ENCODE data around the gene COPZ1. TPM values are rescaled to one million over a fixed set of nuclear protein-coding genes. Genes with fewer than 3 reads are reported as not detected.
"Not testable (repeated sequence)": the region's sequence is repeated elsewhere in the genome, so short reads cannot be mapped to it uniquely, and the experiment has no call there.

COPZ1 gene
- polyA plus RNA-seq, 4 donors, result 214 to 236 (median 220) TPM

DNA sequence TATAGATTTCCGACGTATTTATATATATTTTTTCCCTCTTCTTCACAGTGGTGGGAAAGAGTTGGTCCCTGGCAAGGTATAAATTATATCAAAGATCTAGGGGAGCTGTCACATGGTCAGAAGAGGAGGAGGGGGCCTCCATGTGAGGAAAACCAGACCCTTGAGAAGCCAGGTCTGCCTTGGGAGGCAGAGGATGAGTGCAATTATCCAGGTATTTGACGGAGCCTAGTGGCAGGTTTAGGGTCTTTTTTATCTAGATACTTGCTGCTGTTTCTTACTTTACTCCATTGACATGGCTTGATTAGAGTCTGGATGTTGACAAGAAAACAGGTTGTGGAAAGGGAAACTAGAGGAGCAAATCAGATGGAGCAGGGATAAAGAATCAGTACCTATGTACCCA lies 5.5 kb downstream of the COPZ1 start:
- no peak for DNase-seq (ENCODE audit: low read depth in 4 of 4, low spot score in 3 of 4)

DNA sequence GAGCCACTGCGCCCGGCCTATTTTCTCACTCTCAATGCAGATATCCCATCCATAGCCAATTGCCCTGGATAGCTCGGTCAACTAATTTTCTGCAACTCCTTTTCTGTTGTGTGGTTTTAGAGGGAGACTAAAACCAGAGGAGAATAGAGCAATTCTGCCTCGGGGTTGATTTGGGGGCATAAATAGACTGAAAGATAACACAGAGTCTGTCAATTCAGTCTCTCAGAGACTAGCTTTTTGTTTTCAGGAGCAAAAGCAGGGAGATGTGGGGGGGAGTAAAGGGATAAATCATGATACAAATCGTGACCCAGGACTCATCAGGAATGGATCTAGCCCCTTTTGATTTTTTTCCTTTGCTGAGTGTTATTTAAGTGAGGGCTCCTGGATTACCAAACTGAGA lies 6.5 kb downstream of the COPZ1 start:
- no peak for DNase-seq (ENCODE audit: low read depth in 4 of 4, low spot score in 3 of 4)

DNA sequence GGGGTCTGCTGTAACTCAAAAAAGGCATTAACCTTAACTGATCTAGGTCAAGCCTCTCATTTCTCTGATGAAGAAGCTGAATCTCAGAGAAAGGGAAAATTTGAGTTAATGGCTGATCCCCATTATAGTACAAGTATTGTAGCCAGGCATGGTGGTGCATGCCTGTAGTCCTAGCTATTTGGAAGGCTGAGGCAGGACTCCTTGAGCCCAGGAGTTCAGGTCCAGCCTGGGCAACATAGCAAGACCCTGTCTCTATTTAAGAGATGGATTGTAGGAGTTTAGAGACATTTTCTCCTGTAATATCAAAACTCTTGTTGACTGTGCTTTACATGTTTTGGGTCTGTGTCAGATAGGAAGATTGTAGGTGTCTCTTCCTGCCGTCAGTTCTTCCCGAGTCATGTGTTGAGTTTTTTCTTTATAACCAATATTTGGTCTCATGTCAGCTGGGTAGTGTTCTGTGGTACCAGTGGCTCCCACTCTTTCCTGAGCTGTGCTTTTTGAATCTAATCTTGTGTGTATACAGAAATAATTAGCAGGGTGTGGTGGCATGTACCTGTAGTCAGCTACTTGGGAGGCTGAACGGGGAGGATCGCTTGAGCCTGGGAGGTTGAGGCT lies 8.6 kb downstream of the COPZ1 start:
- no peak for DNase-seq (ENCODE audit: low read depth in 4 of 4, low spot score in 3 of 4)

DNA sequence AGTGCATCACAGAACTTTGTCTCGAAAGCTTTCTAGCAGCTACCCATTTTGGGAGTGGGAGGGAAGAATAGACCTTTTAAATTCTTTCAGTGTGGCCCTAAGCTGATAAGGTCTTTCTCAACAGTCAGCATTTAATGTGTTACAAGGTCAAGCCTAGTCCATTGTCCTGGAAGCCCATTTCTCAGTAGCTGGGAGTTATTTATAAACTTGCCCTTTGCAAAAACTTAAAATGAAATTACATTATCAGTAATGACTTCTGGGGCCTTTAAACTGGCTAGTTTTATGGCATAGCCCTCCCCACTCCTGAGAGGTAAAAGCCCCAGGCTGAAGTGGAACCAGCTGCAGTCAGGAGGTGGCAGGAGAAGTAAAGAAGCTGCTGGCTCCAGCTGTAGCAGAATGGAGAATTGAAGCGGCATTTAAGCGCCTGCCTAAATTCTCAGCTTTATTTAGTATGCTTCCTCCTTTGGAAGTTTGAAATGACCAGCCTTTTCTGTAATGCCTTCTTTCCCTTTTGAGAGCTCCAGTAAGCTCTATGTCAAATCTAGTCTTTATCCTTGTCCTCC lies 12.4 kb downstream of the COPZ1 start:
- DNase-seq (ENCODE audit: low read depth in 4 of 4, low spot score in 3 of 4), result no peak

DNA sequence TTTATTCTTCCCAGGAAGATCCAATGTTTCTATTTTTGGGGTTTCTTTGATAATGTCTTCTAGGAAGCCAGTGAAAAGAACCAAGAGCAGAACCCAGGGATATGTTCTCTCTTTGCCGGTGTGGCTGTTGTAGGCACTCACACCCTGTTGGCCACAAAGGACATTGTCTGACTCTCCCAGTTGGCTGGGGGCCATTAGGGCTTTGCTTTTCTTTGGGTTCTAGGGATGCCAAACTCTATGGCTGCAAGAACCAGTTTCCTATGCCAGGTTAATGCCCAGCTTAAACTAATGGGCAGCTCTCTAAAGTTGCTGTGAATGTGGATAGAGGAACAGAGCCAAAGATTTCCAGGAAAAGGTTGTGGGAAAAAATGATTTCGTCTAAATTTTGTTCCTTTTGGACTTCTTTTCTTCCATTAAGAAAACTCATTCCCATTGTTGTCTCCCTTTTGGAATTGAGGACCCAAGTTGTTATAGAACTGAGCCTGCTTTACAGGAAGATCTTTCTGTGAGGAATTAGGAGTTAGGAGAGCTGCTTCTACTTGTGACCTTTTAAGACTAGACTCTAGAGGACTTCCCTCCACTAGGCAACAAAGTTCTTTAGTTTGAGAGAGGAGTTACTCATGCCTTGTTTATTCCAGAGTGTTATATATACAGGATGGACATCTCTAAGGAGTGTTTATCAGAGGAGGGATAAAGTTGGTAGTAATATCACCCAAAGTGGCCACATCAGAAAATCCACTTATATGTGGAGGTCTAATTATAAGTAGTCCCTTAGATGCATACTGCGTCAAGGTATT lies 13.1 kb downstream of the COPZ1 start:
- DNase-seq (ENCODE audit: low read depth in 4 of 4, low spot score in 3 of 4), result no peak

DNA sequence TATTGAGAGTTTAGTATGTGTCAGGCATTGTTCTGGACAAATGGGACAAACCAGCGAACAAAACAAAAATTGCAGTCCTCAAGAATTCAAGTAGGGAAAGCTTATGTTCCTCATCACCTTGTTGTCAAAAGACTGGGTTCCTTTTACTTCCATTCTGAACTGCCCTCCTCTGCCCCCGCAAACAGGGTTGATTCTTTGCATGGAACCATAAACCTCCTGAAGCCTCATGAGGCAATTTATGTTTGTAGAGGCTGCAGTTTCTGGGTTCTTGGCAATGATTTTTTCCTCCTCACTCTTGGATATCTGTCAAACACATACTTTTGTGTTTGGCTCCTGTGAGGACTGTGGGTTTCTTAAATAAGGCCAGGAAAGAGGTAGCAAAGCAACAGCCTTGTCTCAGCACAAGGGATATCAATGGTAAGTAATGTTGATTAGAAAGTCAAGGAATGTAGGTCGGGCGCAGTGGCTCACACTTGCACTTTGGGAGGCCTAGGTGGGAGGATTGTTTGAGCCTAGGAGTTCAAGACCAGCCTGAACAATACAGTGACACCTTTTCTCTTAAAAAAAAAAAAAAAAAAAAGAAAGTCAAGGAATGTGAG lies 13.9 kb downstream of the COPZ1 start:
- DNase-seq (ENCODE audit: low read depth in 4 of 4, low spot score in 3 of 4), result no peak

DNA sequence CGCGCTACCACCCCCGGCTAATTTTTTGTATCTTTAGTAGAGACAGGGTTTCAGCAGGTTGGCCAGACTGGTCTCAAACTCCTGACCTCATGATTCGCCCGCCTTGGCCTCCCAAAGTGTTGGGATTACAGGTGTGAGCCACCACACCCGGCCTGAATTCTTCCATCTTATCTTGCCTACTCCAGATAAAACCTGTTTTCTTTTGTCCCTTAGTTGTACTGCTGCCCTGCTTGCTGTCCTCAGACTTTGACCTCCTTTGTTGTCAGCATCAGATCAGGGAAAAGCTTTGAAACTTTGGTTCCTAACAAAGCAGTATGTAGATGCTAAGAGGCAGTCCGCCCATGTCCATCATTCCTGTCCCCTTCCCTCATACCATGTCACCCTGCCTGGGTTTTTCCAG lies 15.9 kb downstream of the COPZ1 start:
- DNase-seq (ENCODE audit: low read depth in 4 of 4, low spot score in 3 of 4), result no peak

DNA sequence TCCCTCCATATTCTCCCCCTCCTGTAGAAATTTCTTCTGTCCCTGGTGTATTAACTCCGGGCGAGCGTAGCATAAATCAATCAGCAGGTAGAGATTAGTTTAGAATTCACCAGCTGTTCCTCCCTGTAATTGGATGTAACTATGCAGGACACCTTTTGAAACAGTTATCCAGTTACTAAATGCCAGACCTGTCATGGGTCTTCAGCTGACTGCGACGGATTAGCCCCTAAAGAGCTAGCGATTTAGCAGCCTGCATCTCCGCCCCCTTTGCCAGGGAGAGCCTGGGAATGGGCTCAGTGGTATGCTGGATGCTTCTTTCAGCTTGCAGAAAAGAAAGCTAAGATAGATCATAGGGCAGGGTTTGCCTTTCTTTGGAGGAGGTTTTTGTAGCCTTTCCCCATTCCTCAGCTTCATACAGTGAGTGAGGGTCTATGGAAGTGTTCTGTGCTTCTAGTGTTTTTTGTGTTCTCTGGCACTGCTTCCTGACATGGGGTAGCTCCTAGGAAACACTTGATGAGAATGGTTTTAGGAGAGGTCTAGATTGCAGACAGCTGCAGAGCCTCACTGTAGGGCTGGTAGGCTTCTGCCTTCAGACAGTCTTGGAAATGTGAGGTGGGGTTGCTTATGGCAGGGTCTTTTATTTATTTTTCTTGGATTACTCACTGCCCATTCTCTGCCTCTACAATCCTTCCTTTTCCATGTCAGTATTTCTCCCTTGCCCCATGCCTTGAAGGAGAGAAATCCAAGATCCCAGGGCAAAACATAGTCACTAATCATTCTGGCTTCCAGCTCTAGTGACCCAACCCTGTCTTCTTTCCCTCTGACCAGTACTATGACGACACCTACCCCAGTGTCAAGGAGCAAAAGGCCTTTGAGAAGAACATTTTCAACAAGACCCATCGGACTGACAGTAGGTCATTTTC lies 16.7 kb downstream of the COPZ1 start:
- no peak for DNase-seq (ENCODE audit: low read depth in 4 of 4, low spot score in 3 of 4)

DNA sequence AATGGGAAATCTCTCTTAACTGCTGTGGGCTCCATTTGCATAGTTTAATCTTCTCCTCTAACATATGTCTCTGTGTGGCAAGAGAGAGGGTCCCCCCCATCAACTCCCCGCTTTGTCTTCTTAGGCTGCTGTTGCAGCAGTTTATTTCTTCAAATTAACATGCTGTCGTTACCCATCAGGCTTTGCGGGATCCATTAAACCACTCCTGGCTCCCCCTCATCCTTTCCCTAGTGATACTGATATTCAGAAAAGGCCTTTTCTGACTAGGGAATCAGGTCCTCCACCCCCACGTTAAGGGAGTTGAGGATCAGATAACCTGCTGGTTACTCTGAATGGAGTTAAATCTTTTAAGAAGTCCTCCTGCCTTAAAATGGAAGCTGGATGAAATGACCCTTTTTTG lies 24.1 kb downstream of the COPZ1 start:
- no peak for DNase-seq (ENCODE audit: low read depth in 4 of 4, low spot score in 3 of 4)

DNA sequence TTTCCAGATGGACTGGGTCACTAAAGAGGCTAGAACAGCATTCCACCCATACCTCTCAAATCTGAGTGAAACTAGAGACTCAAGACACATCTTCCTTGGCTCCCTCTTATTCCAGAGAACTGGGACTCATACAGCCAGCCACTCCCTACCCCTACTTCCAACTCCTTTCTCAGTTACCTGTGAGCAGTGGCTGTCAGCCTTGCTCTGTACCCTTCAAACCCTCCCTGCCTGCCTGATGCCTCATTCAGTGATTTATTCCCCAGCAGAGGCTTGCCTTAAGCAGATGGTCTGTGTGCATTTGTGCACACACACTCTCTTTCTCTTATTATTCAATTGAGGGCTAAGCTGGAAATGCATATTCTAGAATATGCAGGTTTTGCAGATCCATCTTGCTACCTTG lies 24.7 kb downstream of the COPZ1 start:
- DNase-seq (ENCODE audit: low read depth in 4 of 4, low spot score in 3 of 4), result no peak

DNA sequence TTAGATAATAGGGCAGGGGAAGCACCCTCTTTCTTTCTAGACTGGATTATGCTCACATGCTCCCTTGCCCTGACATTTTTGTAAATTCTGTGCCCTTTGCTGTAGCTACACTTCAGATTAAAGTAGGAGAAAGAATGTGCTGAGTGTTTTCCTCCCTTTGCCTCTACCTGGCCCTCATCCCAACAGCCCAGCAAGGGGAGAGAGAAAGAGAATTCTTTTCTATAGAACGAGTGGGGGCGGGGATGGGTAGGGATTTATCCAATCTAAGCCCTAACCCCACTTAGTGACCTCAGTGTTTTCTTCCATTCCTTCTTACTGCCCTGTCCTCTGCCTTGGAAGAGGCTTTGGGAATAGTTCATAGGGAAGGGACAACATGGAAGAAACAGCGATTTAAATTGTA lies 25.8 kb downstream of the COPZ1 start:
- no peak for DNase-seq (ENCODE audit: low read depth in 4 of 4, low spot score in 3 of 4)

DNA sequence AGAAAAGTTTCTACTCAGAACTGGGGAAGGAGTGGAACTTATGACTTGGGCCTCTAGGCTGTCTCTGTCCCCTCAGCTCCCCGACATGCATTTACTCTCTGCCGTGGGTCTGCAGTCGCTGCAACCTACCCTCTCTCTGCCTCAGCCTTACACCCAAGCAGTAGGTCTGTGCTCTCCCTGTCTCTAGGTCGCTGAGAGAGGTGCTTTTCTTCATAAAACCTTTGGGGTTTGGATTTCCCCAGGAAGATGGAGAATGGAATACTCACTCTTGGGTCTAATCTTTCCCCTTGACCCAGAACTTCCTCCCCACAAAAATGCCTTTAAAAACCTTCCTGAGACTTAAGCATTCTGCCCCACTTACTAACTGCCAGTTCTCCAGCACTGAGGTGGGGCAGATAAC lies 26.4 kb downstream of the COPZ1 start:
- DNase-seq (ENCODE audit: low read depth in 4 of 4, low spot score in 3 of 4), result no peak

DNA sequence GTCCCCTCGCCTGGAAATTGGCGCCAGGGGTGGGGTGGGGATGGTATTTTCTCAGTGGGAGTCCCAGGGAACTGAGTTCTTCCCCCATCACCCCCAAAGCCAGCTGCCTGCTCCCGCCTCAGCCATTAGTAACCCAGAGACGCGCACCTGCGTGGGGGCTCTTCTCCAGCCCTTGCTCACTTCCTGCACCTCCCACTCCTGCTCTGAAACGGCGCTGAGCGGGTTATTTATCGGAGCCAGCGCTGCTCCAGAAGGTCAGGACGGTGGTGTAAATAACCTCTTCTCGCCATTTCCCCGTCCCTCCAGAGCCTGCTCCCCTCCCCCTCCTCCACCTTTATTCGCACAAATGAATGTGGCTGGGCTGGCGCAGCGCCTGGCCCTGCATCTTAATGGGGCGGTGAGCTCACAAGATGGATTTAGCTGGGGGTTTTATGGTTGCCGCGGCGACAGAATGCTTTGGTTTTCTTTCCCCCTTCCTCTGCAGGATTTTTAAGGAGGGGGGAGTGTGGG lies 27.1 kb downstream of the COPZ1 start:
- peak in 3 of 4 donors; percentile 74 to 84 (median 78) for DNase-seq (ENCODE audit: low read depth in 4 of 4, low spot score in 3 of 4)

DNA sequence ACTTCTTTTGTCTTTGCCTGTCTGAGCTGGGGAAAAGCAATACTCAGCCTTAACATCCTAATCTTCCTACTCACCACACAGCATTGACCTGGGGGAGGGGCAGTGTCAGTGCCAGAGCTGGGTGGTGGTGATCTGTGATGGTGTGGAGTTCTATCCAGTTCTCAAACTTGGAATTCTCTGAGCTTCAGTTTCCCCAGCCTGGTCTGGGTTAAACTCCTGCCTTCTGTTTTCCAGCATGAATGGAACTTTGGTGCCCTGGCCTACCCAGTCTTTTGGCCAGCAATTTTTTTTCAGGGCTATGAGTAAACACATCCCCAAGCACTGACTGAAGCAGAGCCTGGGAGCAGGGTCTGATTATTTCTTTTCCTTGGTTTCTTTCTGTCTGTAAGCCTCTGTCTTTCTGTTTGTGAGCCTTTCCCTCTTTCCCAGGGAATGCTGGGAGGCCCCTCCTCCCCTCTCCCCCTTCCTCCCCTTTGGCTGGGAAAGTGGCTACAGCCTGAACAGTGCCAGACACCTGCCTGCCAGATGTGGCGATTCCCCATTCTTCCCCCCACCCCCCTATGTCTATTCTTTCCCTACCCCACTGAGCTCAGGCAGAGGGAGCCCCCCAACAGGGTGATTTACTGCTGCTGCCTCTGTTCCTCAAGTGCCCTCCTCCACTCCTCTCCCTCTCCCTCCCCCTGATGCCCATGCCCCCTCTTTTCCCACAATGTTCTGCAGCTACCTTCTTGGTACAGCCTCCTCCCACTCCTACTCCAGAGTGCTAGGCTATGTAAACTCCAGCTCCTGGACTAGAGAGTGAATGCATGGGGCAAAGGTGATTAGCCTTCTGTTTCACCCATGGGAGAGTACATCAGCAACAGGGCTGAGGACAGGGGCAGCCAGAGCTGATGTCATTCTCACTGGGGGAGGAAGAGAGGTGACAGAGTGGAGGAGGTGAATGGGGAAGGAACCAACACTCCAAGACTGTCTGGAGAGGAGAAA lies 28.3 kb downstream of the COPZ1 start:
- DNase-seq (ENCODE audit: low read depth in 4 of 4, low spot score in 3 of 4), result no peak

DNA sequence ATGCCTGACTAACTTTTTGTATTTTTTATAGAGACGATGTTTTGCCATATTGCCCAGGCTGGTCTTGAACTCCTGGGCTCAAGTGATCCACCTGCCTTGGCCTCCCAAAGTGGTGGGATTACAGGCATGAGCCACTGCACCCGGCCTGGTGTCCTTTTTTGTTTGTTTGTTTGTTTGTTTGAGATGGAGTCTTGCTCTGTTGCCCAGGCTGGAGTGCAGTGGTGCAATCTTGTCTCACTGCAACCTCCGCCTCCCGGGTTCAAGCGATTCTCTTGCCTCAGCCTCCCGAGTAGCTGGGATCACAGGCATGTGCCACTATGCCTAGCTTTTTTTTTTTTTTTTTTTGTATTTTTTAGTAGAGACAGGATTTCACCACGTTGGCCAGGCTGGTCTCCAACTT lies 29.3 kb downstream of the COPZ1 start:
- not testable (repeated sequence) for DNase-seq (ENCODE audit: low read depth in 4 of 4, low spot score in 3 of 4)

DNA sequence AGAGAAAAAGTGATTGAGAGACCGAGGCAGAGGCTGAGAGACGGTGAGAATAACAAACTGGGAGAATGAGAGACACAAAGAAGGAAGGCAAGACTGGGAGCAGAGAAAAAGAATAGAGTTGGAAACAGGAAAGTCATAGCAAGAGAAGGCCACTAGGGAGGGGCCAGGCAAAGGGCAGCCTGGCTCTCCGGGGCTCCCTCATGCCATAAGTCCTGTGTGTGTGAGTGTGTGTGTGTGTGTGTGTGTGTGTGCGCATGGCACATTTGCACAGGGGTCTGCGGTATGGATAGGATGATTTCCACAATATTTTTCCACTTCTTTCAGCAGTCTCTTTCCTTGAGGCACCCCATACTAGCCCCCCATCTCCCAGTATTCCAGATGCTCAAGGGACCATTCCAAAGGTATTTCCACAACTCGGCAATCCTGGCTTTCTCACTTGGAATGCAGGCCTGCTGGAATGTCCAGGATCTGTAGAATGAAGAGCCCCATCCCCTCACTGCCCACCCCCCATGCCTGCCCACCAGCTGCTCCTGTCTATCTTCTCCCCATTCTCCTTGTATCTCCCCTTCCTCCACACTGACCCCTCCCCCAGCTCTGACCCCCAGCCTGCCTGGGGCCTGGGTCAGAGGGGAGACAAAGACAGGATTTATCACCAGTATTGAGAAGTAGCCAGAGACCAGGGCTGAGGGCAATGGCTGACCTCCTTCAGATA lies 30.3 kb downstream of the COPZ1 start:
- no peak for DNase-seq (ENCODE audit: low read depth in 4 of 4, low spot score in 3 of 4)

DNA sequence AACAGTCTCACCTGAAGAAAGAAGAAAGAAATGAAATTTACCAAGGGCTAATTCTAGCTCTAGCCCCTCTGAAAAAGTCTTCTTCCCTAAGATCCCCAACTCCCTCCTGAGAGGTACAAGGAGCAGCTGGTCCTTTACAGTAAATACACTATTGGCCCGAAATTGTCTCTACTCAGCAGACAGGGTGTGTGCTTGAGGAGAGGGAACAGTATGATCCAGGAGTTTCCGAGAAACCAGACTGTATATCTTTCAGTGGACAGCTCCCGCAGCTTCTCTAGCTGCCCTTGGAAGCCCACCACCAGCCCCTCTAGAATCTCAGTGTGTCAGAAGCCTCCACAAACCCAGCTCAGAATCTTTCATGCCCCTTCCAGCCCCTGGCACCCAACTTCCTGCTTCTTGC lies 31.3 kb downstream of the COPZ1 start:
- DNase-seq (ENCODE audit: low read depth in 4 of 4, low spot score in 3 of 4), result no peak

DNA sequence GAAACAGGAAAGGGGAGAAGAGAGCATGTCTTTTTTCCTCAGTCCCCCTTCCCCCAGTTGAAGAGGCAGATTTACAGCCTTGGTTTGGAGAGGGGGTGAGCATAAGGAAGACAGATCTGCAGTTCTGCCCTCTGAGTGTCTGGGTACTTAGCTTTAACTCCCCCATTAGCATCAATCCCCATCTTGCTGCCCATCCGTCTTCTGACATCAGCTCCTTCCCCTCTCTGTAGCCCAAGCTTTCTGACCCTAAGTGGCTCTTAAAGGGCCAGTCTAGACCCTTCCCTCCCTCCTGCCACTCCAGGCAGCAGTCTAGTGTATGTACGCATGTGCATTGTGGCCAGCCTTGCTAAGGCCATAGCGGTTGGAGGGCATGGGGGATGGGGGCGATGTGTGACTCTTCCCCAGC lies 32.0 kb downstream of the COPZ1 start:
- DNase-seq (ENCODE audit: low read depth in 4 of 4, low spot score in 3 of 4), result no peak

Measured in right renal pelvis (tissue), 4 donors.